ENCODE data around the gene ZNF771.
"Not testable (repeated sequence)": the region's sequence is repeated elsewhere in the genome, so short reads cannot be mapped to it uniquely, and the experiment has no call there.

ZNF771 gene

GRCh38 chr16:30457743-30458560, 50.5 kb downstream of the ZNF771 start:
- Histone ChIP-seq H2AFZ (ENCODE audit: low read depth, low read length) (no peak overlapping the region), H3K27me3 (ENCODE audit: insufficient read depth, low read length) (peaks cover 6% of the 10 kb centered on the region), H3K4me1 (ENCODE audit: insufficient read depth, low read length) (no peaks in the 10 kb centered on the region), H3K4me3 (ENCODE audit: low read length) (no peak overlapping the region), H3K36me3 (ENCODE audit: insufficient read depth, low read length) (no peaks in the 10 kb centered on the region), H3K9me3 (ENCODE audit: low read length) (no peaks in the 10 kb centered on the region)

DNA sequence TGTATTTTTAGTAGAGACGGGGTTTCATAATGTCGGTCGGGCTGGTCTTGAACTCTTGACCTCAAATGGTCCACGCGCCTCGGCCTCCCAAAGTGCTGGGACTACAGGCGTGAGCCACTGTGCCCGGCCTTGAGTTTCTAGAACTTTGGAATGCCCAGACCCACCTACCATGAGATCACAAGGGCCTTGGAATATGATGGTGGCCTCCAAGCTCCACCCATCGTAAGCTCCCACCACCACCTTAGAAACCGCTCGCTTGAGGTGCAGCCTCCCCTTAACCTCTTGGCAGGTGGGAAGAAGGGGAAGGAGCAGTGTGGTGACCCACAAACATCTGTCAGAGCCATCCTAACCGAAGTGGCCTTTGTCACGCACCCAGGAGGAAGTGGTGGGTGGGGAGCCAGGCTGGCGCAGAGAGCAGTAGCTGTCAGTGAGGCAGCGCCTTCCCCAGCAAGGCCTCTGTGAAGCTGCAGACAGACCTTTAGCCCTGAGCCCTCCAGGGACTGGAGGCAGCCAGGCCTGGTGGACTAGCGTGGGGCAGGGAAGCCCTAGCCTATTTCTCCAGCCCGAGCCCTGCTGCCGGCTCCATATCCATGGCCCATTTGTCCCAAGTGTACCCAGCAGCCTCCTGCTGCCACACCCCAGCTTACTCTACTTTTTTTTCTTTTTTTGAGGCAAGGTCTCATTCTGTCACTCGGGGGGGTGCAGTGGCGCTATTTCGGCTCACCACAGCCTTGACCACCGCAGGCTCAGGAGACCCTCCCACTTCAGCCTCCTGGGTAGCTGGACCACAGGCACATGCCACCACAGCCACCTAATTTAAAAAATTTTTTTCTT, 51.4 kb downstream of the ZNF771 start:
- no peak overlapping the region for H2AFZ ChIP-seq (ENCODE audit: low read depth, low read length)

DNA sequence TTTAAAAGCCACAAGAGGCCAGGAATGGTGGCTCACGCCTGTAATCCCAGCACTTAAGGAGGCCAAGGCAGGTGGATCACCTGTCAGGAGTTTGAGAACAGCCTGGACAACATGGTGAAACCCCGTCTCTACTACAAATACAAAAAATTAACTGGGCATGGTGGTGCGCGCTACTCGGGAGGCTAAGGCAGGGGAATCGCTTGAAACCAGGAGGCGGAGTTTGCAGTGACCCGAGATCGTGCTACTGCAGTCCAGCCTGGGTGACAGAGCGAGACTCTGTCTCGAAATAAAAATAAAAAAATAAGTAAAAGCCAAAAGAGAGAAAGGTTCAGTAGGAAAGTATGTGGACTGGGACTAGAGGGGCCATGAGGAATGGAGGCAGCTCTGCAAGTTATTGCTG, 52.0 kb downstream of the ZNF771 start:
- no peaks in the 10 kb centered on the region for H3K9me3 ChIP-seq (ENCODE audit: low read length)
- no peaks in the 10 kb centered on the region for H3K36me3 ChIP-seq (ENCODE audit: insufficient read depth, low read length)
- peaks cover 3% of the 10 kb centered on the region for H3K27me3 ChIP-seq (ENCODE audit: insufficient read depth, low read length)
- no peak overlapping the region for H2AFZ ChIP-seq (ENCODE audit: low read depth, low read length)
- no peak overlapping the region for H3K4me3 ChIP-seq (ENCODE audit: low read length)
- no peaks in the 10 kb centered on the region for H3K4me1 ChIP-seq (ENCODE audit: insufficient read depth, low read length)

More for the DNA sequence above, 51.4 kb downstream of the ZNF771 start:
- Histone ChIP-seq H3K27me3 (ENCODE audit: insufficient read depth, low read length) (peaks cover 6% of the 10 kb centered on the region), H3K4me3 (ENCODE audit: low read length) (no peak overlapping the region), H3K9me3 (ENCODE audit: low read length) (no peaks in the 10 kb centered on the region), H3K36me3 (ENCODE audit: insufficient read depth, low read length) (no peaks in the 10 kb centered on the region), H3K4me1 (ENCODE audit: insufficient read depth, low read length) (no peaks in the 10 kb centered on the region)

- H3K9me3 ChIP-seq (ENCODE audit: low read length); H3K27me3 ChIP-seq (ENCODE audit: insufficient read depth, low read length): not testable (repeated sequence)
These were observed 54.0 kb downstream of the ZNF771 start for GRCh38 chr16:30461426-30461825.

GRCh38 chr16:30464078-30464477, 56.7 kb downstream of the ZNF771 start:
- no peaks in the 10 kb centered on the region for H3K36me3 ChIP-seq (ENCODE audit: insufficient read depth, low read length)
- no peaks in the 10 kb centered on the region for H3K4me1 ChIP-seq (ENCODE audit: insufficient read depth, low read length)
- H2AFZ ChIP-seq (ENCODE audit: low read depth, low read length), result no peak overlapping the region
- no peak overlapping the region for H3K4me3 ChIP-seq (ENCODE audit: low read length)
- no peaks in the 10 kb centered on the region for H3K9me3 ChIP-seq (ENCODE audit: low read length)
- no peaks in the 10 kb centered on the region for H3K27me3 ChIP-seq (ENCODE audit: insufficient read depth, low read length)

More at GRCh38 chr16:30461426-30461825, 54.0 kb downstream of the ZNF771 start:
- not testable (repeated sequence) for H3K4me1 ChIP-seq (ENCODE audit: insufficient read depth, low read length); H3K36me3 ChIP-seq (ENCODE audit: insufficient read depth, low read length); H3K4me3 ChIP-seq (ENCODE audit: low read length); H2AFZ ChIP-seq (ENCODE audit: low read depth, low read length)
